Stimulated activated CD8-positive, alpha-beta memory T cell treated with anti-CD3 and anti-CD28 coated beads, Interleukin-4, amount 100 ng/mL, for 1 hour (primary cell): Measurements from ENCODE around the gene KLHDC3.
A peak's percentile ranks its signal among the peaks of the same experiment; 100 is the strongest.

Experiments
- DNase-seq, 2 donors: peaks; one replicate each; pipeline ENCODE4 v3.0.0-alpha.2; 2020; ENCODE audit warnings: low read depth in 2 of 2, low spot score in 1 of 2

The KLHDC3 gene

GRCh38 chr6:43013843-43014433, at the start of gene KLHDC3, which contains the start of gene MEA1:
Gene KLHDC3 (plus strand): TSS chr6:43014249. CDS start chr6:43017193, 2,944 bp downstream.
Gene MEA1 (minus strand): TSS chr6:43013946. CDS start chr6:43013813, 133 bp downstream.
- DNase-seq, result peak; percentile 93 to 97

DNA sequence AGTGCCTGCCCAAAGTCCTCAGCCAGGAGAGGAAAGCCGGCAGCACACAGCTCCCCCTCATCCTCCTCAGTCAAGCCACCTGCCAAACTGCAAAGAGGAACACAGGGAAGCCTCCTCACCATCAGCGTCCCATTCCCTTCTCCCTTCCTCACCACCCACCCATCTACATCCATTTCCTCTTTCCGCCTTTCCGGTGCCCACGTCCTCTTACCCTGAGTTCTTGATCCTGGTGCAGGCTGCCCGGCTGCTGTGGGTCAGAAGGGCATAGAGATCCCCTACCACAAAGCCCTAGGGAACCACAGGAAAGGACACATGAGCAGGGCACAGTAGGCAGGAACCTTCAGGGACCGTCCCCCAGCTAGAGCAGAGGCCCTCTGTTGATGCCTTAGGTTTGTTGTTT, 47.5 kb upstream of the KLHDC3 start:
- DNase-seq, result no peak

DNA sequence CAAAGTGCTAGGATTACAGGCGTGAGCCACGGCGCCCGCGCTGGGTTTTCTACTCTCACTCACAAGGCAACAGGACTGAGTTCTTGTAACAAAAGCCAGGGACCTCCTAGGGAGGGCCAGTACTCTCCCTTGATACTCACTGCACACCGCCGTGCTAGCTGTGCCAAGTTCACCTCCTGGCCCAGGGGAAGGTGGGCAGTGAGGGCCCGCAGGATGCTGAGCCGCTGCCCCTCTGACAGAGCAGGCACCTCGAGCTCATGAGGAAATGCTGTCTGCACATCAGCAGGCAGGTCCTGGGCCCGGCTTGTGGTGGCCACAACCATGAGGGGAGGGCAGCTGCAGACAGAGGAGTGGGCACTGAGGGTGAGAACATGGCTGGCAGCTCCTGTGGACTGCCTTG, 46.8 kb upstream of the KLHDC3 start:
- DNase-seq, result no peak

GRCh38 chr6:42968126-42968701, 45.8 kb upstream of the KLHDC3 start:
- no peak for DNase-seq

GRCh38 chr6:42968783-42969182, 45.3 kb upstream of the KLHDC3 start:
- no peak for DNase-seq

- no peak for DNase-seq
Observed at GRCh38 chr6:42969431-42969830, 44.6 kb upstream of the KLHDC3 start.

DNA sequence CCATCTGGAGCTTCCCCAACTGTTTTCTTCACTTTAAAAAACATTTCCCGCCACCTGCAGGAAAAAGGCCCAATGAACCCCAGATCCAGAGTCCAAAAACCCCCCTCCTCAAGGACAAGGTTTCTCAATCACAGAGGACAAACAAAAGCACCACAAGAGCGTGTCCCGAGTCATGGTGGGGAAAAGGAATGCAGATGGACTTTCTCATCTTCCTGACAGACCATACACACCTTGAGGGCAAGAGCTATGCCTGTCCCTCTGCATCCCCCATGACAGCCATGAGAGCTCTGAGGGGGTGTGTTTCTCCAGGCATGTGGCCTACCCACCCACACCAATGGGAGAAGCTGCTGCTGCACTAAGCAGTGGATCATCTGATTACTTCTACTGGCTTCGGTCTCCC, 44.1 kb upstream of the KLHDC3 start:
- DNase-seq, result no peak

DNA sequence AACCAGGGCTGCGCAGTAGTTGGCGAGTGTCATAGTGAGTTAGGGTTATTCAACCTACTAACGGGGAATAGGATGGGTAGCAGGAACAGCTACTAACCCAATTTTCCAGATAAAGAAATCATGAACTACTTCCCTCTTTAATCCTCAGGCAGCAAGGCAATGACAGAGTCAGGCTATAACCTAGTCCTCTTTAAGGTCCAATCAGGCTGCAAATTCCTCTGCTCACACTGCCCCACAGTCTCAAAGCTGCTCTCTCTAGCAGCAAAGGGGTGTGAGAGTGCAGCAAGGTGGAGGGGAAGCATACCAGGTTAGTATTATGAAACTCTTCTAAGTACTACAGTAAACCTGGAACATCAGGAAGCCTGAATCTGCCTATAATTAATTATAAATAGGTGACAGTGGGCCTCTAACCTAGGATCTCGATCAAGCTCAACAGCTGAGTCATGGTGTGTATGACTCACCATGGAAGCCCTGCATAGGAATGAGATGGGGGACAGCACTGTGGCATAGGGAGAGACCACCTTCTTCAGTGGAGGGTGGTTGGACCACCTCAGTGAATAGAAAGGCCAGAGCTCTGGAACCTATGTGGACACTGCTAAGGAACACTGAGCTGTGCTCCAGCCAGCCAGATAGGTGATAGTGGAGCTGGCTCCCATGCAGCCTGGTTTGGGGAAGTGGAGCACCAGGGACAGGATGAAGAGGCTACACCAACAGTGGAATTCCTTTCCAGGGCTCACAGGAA, 43.0 kb upstream of the KLHDC3 start:
- no peak for DNase-seq

DNA sequence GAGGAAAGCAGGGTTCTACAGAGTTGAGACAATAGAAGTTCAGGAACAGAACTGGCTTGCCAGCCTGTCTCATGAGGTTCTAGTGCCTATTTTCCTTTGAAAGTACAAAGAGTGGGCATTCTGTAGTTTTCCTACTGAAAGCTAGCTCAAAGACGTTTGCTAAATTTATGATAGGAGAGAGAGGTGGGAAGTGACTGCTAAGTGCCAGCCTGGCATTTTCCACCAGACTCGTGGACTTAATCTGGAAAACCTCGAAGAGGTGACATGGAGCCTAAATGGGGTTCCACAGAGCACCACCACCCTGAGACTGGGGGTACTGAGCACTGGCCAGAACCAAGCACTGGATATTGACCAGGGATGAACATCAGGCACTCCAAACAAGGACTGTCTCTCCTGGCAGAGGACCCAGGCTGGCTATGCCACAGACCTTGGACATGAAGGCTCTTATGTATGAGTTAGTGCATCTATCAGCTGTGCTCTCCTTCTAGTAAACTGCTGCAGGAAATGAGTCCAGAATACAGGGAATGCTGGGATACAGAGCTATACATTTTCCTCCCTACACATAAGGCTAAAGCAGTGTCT, 42.2 kb upstream of the KLHDC3 start:
- DNase-seq, result no peak

DNA sequence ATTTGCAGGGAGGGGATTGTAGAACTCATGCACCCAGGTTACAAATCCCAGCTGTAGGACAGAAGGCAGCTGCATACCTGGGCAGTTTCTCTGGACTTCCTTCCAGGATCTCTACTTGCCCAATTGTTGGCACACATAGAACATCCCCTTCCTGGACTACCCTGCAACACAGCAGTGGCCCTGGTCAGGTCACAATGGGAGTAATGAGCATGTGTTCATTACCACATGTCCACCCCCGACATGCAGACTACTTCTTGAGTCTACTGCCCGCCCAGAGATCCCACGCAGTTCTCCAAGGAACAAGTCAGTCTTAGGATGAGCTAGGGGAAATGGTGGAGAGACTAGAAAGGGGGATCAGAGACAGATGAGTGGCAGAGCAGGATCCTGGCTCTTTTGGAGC, 40.1 kb upstream of the KLHDC3 start:
- DNase-seq, result no peak

DNA sequence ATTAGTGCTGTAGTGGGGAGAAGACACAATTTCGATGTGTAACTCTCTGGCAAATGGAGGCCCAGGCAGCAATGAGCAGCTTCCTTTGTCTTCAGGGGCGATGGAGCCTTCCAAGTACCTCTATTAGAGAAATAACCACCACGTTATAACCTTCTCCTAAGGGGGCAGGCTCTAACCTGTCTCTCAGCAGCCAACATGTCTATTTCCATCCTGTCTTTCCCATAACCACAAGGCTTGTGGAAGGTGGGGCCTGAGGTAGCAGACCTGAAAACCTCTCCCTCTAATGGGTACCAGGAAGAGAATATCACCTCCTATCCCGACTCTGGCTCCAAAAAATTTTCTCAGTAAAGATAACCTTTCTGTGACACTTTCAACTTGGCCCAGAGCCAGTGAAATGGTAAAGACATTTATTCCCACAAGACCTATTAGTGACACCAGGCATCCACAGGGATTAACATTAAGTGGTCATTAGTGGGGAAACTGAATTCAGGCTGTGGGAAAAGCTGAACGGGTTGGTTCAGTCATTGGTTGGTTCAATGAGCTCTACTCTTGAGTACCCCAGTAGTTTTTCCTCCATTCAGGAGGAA, 39.0 kb upstream of the KLHDC3 start:
- DNase-seq, result no peak

GRCh38 chr6:42978487-42978838, 35.6 kb upstream of the KLHDC3 start:
- no peak for DNase-seq

- DNase-seq, result peak; percentile 84 to 85
Observed at GRCh38 chr6:42978839-42979522, 35.1 kb upstream of the KLHDC3 start, which contains the start of gene PEX6. Gene PEX6 (minus strand): TSS chr6:42979181. CDS start chr6:42979150, 31 bp downstream.

GRCh38 chr6:42979523-42980177, 34.4 kb upstream of the KLHDC3 start:
- DNase-seq, result no peak

GRCh38 chr6:42981836-42982235, 32.2 kb upstream of the KLHDC3 start:
- DNase-seq, result no peak

DNA sequence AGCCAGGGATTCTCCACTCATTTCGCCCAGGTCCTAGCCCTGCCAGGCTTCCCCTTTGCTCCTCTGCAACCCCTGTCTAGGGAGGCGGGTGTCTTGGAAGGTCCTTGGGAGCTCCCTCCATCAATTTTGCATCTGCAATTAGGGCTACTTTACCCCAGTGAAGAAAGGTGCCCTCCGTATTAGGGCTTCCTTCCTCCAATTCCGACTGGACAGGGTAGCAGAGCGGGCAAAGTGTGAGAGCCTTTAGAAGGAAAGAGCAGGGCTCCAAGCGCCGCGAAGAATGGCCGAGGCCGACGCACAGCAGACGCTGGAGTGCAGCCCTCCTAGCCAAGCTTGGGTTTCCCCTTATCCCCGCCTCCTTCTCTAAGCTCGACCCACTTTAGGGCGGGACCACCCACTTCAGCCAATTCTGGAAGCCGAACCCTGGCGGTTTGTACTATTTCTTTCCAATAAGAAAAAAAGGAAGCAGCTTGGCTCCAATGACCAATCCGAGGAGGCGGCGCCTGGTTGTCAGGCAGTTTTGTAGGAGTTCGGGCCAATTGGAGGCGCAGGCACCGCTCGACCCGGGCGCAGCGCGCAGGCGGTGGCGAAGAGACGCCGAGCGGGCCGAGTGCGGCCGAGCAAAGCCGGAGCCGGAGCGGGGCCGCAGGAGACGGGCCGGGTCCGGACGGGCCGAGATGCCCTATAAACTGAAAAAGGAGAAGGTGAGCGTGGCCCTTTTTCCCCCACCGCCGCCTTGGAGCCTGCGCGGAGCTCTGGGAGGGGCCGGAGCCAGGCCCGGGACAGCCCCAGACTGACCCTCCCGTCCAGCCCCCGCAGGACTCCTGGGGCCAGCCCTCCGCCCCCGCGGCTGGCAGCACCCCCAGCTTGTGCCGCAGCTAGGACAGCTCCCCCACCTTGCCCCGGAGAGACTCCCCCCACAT, 29.8 kb upstream of the KLHDC3 start, which contains the start of gene PPP2R5D:
Gene PPP2R5D, plus strand, starts transcription at position 570 of the 923 bp plus-strand sequence. Its CDS starts 108 bp downstream, at position 678.
- peak; percentile 86 to 93 for DNase-seq

DNA sequence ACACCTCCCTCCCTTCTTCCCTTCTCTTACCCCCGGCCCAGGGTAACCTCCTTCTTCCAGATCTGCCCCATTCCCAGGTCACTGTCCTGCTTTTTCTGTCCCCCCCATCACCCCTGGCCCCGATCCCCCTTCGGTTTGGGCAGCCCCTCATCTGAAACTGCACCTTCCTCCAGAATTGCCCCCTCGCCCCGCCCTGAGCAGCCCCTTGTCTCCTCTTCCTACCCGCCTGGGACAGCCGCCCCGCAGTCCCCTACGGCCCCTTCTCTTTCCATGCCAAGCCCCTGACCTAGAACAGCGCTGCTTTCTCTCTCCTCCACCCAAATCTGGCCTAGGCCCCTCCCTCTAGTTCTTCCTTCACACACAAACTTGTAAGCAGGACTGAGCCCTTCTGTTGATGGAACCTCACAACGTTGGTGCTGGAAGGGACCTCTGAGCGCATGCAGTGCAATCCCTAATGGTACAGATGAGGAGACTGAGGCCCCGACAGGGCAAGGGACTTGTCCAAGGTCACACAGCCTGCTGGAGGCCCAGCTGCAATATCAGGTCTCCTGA, 29.0 kb upstream of the KLHDC3 start:
- DNase-seq, result no peak

DNA sequence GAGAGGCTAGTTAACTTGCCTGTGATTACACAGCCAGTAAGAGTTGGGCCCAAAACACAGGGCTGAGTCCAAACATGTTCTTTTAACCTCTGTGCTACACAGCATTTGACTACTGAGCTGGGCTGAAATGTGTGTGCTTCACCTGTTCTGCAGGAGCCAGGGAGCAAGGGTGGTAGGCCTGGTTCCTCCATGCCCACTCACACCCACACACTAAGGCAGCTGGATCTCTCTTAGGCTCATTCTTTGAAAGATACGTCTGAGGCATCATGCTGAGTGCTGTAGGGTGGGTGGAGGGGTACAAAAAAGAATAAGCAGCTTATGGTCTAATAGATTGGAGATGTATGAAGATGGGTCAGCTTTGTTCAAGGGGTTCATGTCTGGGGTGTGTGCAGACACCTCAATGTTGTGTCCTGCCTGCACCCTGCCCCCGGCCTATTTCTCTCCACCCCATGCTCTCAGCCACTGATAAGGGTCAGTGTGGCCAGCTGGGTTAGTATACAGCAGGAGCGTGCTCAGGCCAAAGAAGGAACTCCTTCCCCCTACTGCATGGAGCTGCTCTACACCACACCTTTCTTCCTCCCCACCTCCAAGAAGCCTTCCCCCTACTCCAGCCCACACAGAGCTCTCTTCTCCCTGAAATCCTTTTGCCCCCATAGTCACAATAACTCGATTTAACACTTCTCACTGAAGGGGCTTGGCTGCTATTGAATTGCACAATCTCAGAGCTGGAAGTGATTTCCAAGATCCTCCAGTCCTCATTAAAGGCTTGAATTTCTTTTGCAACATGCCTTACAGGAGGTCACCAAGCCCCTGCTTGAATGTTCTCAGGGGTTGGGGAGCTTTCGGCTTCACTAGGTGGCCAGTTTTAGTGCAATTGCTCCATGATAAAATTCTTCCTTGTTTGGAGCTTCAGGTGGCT, 26.3 kb upstream of the KLHDC3 start:
- DNase-seq, result no peak
